H1 (cell line): ENCODE results near the gene NT5DC3. TPM values are rescaled to one million over a fixed set of nuclear protein-coding genes. Genes with fewer than 3 reads are reported as not detected.

Experiments used
- CBX5 ChIP-seq: fragments of 300-800, 300-1000 bp; sonication (generic); IDR thresholded peaks from 2 replicates; pipeline ENCODE4 v1.7.1; 2016; ENCODE audit warnings: antibody characterized with exemption, low read length, low read depth
- EGR1 ChIP-seq: IDR thresholded peaks from 2 replicates; pipeline ENCODE4 v1.6.1; 2011; ENCODE audit warnings: low read depth, low read length, borderline replicate concordance
- POLR2A ChIP-seq, 2 experiments: IDR thresholded peaks; 1 replicate in 1 of 2; 2 replicates in 1 of 2; pipeline ENCODE4 v1.6.1; 2011; ENCODE audit warnings: low read depth in 2 of 2, low read length in 2 of 2, mild to moderate bottlenecking in 2 of 2; ENCODE audit errors: control extremely low read depth in 1 of 2
- SP1 ChIP-seq: IDR thresholded peaks from 2 replicates; pipeline ENCODE4 v1.6.1; 2011; ENCODE audit warnings: low read depth, low read length
- polyA plus RNA-seq, 7 experiments: library from polyadenylated mRNA; depleted of rRNA in 3 of 7; stranded (reverse) in 5 of 7; unstranded in 2 of 7; fragments of >200 nt in 5 of 7; fragments of 200-250 nt in 2 of 7; gene quantifications; 1 replicate in 5 of 7; 2 replicates in 1 of 7; 4 replicates in 1 of 7; pipeline versions ENCODE4 v1.2.1 to v1.2.3, GENCODE V29; 2011 to 2013; ENCODE audit warnings: missing spikeins in 2 of 7, mixed read lengths in 2 of 7
- total RNA-seq: library from RNA; stranded (reverse); fragmentation: NEBNext Ultra II Directional; extraction: Animal tissue kit (Norgen Biotek cat#: 25700); gene quantifications from 2 replicates; pipeline ENCODE4 v1.2.1, GENCODE V29; 2021
- TF ChIP-seq, protein P1 (sequence below): fragments of 300-600 bp; sonication (generic); IDR thresholded peaks from 2 replicates; pipeline ENCODE4 v1.7.1; 2012; ENCODE audit warnings: low read length, moderate library complexity, mild to moderate bottlenecking, inconsistent platforms; ENCODE audit not compliant: insufficient replicate concordance

The NT5DC3 gene
- total and polyA plus RNA-seq, 2 of the 8 experiments (the other 6 are each of a cell fraction or from before 2014, with no cell fraction given), result 5.4 to 14.8 TPM

GRCh38 chr12:103793512-103794045 is 47.5 kb downstream of the NT5DC3 start (continued):
- TF ChIP-seq, protein P1, sequence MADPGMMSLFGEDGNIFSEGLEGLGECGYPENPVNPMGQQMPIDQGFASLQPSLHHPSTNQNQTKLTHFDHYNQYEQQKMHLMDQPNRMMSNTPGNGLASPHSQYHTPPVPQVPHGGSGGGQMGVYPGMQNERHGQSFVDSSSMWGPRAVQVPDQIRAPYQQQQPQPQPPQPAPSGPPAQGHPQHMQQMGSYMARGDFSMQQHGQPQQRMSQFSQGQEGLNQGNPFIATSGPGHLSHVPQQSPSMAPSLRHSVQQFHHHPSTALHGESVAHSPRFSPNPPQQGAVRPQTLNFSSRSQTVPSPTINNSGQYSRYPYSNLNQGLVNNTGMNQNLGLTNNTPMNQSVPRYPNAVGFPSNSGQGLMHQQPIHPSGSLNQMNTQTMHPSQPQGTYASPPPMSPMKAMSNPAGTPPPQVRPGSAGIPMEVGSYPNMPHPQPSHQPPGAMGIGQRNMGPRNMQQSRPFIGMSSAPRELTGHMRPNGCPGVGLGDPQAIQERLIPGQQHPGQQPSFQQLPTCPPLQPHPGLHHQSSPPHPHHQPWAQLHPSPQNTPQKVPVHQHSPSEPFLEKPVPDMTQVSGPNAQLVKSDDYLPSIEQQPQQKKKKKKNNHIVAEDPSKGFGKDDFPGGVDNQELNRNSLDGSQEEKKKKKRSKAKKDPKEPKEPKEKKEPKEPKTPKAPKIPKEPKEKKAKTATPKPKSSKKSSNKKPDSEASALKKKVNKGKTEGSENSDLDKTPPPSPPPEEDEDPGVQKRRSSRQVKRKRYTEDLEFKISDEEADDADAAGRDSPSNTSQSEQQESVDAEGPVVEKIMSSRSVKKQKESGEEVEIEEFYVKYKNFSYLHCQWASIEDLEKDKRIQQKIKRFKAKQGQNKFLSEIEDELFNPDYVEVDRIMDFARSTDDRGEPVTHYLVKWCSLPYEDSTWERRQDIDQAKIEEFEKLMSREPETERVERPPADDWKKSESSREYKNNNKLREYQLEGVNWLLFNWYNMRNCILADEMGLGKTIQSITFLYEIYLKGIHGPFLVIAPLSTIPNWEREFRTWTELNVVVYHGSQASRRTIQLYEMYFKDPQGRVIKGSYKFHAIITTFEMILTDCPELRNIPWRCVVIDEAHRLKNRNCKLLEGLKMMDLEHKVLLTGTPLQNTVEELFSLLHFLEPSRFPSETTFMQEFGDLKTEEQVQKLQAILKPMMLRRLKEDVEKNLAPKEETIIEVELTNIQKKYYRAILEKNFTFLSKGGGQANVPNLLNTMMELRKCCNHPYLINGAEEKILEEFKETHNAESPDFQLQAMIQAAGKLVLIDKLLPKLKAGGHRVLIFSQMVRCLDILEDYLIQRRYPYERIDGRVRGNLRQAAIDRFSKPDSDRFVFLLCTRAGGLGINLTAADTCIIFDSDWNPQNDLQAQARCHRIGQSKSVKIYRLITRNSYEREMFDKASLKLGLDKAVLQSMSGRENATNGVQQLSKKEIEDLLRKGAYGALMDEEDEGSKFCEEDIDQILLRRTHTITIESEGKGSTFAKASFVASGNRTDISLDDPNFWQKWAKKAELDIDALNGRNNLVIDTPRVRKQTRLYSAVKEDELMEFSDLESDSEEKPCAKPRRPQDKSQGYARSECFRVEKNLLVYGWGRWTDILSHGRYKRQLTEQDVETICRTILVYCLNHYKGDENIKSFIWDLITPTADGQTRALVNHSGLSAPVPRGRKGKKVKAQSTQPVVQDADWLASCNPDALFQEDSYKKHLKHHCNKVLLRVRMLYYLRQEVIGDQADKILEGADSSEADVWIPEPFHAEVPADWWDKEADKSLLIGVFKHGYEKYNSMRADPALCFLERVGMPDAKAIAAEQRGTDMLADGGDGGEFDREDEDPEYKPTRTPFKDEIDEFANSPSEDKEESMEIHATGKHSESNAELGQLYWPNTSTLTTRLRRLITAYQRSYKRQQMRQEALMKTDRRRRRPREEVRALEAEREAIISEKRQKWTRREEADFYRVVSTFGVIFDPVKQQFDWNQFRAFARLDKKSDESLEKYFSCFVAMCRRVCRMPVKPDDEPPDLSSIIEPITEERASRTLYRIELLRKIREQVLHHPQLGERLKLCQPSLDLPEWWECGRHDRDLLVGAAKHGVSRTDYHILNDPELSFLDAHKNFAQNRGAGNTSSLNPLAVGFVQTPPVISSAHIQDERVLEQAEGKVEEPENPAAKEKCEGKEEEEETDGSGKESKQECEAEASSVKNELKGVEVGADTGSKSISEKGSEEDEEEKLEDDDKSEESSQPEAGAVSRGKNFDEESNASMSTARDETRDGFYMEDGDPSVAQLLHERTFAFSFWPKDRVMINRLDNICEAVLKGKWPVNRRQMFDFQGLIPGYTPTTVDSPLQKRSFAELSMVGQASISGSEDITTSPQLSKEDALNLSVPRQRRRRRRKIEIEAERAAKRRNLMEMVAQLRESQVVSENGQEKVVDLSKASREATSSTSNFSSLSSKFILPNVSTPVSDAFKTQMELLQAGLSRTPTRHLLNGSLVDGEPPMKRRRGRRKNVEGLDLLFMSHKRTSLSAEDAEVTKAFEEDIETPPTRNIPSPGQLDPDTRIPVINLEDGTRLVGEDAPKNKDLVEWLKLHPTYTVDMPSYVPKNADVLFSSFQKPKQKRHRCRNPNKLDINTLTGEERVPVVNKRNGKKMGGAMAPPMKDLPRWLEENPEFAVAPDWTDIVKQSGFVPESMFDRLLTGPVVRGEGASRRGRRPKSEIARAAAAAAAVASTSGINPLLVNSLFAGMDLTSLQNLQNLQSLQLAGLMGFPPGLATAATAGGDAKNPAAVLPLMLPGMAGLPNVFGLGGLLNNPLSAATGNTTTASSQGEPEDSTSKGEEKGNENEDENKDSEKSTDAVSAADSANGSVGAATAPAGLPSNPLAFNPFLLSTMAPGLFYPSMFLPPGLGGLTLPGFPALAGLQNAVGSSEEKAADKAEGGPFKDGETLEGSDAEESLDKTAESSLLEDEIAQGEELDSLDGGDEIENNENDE, result no peak
- TF ChIP-seq CBX5 (no peak), EGR1 (no peak), SP1 (no peak), POLR2A (IDR thresholded peaks at IDR 0.05; ENCODE audit: control extremely low read depth in 1 of 2, low read depth in 2 of 2, low read length in 2 of 2) (no peak)
